ENCODE measurements around the gene MUCL3. TPM values are rescaled to one million over a fixed set of nuclear protein-coding genes. Genes with fewer than 3 reads are reported as not detected.

The MUCL3 gene
- total RNA-seq, 1 experiment from 2014 or later: 0.15 TPM

- TF ChIP-seq, protein P1, sequence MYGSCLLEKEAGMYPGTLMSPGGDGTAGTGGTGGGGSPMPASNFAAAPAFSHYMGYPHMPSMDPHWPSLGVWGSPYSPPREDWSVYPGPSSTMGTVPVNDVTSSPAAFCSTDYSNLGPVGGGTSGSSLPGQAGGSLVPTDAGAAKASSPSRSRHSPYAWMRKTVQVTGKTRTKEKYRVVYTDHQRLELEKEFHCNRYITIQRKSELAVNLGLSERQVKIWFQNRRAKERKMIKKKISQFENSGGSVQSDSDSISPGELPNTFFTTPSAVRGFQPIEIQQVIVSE (CRISPR knock-in tag; IDR thresholded peaks at IDR 0.05; ENCODE audit: borderline replicate concordance): no peak
- TF ChIP-seq, protein P2, sequence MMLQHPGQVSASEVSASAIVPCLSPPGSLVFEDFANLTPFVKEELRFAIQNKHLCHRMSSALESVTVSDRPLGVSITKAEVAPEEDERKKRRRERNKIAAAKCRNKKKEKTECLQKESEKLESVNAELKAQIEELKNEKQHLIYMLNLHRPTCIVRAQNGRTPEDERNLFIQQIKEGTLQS (CRISPR knock-in tag; conservative IDR thresholded peaks at IDR 0.05): no peak
- TF ChIP-seq RORB (CRISPR knock-in tag; IDR thresholded peaks at IDR 0.05): no peak
Observed at GRCh38 chr6:30912746-30913520, 27.8 kb upstream of the MUCL3 start (continued).

DNA sequence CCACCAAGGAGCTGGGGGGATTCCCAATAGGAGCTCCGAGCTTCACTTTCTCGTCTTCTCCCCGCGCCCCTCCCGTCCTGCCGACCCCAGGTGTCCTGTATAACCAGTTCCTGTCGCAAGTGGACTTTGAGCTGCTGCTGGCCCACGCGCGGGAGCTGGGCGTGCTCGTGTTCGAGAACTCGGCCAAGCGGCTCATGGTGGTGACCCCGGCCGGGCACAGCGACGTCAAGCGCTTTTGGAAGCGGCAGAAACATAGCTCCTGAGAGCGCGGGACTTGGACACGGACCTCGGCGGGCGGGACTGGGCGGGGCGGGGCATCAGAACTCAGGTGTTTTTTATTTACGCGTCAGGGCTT is 27.1 kb upstream of the MUCL3 start:
- Mint-ChIP-seq H3K27ac (peak overlapping the region; percentile 25), H3K36me3 (peaks cover 46% of the 10 kb centered on the region), H3K9me3 (no peaks in the 10 kb centered on the region), H3K4me3 (peak overlapping the region; percentile 90), H3K4me1 (peaks cover 27% of the 10 kb centered on the region), H3K27me3 (ENCODE audit: low read depth) (no peaks in the 10 kb centered on the region)
- POLR2A ChIA-PET: interaction anchor here (0.5 to 2.2 kb wide), 9 partner anchors 13 to 258 kb away, joined by 3 to 12 read pairs (median 4); no protein-coding TSS in a partner anchor
- CTCF ChIA-PET: interaction anchor here (0.6 to 6.4 kb wide), 43 partner anchors 12 to 503 kb away, joined by 3 to 124 read pairs (median 4); partner anchors contain the start of genes DDR1, DHX16, MUCL3 and PSORS1C1
- ATAC-seq: peak; percentile 38
- TF ChIP-seq ZNF138 (CRISPR knock-in tag; conservative IDR thresholded peaks at IDR 0.05) (no peak), ZNF317 (CRISPR knock-in tag; IDR thresholded peaks at IDR 0.05; ENCODE audit: borderline replicate concordance, low read depth) (no peak), AR (CRISPR knock-in tag; IDR thresholded peaks at IDR 0.05) (no peak), TCF7 (CRISPR knock-in tag; IDR thresholded peaks at IDR 0.05; ENCODE audit: low read depth) (no peak), ZNF416 (CRISPR knock-in tag; IDR thresholded peaks at IDR 0.05) (no peak), SMAD3 (CRISPR knock-in tag; IDR thresholded peaks at IDR 0.05; ENCODE audit: borderline replicate concordance) (no peak), ATF6 (CRISPR knock-in tag; IDR thresholded peaks at IDR 0.05) (no peak), TEAD1 (CRISPR knock-in tag; IDR thresholded peaks at IDR 0.05) (no peak), ZNF219 (CRISPR knock-in tag; IDR thresholded peaks at IDR 0.05; ENCODE audit: borderline replicate concordance) (no peak), ZNF423 (CRISPR knock-in tag; IDR thresholded peaks at IDR 0.05) (no peak), JAZF1 (CRISPR knock-in tag; IDR thresholded peaks at IDR 0.05) (no peak), RORB (CRISPR knock-in tag; IDR thresholded peaks at IDR 0.05) (no peak), NFYB (CRISPR knock-in tag; conservative IDR thresholded peaks at IDR 0.05; ENCODE audit: low read depth) (no peak), USF2 (CRISPR knock-in tag; IDR thresholded peaks at IDR 0.05) (no peak)
- TF ChIP-seq, protein P3, sequence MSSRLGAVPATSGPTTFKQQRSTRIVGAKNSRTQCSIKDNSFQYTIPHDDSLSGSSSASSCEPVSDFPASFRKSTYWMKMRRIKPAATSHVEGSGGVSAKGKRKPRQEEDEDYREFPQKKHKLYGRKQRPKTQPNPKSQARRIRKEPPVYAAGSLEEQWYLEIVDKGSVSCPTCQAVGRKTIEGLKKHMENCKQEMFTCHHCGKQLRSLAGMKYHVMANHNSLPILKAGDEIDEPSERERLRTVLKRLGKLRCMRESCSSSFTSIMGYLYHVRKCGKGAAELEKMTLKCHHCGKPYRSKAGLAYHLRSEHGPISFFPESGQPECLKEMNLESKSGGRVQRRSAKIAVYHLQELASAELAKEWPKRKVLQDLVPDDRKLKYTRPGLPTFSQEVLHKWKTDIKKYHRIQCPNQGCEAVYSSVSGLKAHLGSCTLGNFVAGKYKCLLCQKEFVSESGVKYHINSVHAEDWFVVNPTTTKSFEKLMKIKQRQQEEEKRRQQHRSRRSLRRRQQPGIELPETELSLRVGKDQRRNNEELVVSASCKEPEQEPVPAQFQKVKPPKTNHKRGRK (CRISPR knock-in tag; IDR thresholded peaks at IDR 0.05; ENCODE audit: borderline replicate concordance): no peak
- TF ChIP-seq, protein P1 (CRISPR knock-in tag; IDR thresholded peaks at IDR 0.05; ENCODE audit: borderline replicate concordance): no peak
- TF ChIP-seq, protein P4, sequence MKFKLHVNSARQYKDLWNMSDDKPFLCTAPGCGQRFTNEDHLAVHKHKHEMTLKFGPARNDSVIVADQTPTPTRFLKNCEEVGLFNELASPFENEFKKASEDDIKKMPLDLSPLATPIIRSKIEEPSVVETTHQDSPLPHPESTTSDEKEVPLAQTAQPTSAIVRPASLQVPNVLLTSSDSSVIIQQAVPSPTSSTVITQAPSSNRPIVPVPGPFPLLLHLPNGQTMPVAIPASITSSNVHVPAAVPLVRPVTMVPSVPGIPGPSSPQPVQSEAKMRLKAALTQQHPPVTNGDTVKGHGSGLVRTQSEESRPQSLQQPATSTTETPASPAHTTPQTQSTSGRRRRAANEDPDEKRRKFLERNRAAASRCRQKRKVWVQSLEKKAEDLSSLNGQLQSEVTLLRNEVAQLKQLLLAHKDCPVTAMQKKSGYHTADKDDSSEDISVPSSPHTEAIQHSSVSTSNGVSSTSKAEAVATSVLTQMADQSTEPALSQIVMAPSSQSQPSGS (CRISPR knock-in tag; IDR thresholded peaks at IDR 0.05; ENCODE audit: borderline replicate concordance, low read depth): no peak
- TF ChIP-seq, protein P5, sequence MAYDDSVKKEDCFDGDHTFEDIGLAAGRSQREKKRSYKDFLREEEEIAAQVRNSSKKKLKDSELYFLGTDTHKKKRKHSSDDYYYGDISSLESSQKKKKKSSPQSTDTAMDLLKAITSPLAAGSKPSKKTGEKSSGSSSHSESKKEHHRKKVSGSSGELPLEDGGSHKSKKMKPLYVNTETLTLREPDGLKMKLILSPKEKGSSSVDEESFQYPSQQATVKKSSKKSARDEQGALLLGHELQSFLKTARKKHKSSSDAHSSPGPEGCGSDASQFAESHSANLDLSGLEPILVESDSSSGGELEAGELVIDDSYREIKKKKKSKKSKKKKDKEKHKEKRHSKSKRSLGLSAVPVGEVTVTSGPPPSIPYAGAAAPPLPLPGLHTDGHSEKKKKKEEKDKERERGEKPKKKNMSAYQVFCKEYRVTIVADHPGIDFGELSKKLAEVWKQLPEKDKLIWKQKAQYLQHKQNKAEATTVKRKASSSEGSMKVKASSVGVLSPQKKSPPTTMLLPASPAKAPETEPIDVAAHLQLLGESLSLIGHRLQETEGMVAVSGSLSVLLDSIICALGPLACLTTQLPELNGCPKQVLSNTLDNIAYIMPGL (CRISPR knock-in tag; IDR thresholded peaks at IDR 0.05): no peak
- DNase-seq (ENCODE audit: low spot score): no peak
